Measurements from ENCODE around the gene P3H4. TPM values are rescaled to one million over a fixed set of nuclear protein-coding genes. Genes with fewer than 3 reads are reported as not detected.

P3H4 gene
- total and polyA plus RNA-seq, 11 donors, result 2.2 to 10.1 (median 5.3) TPM

- ATAC-seq (no peak), DNase-seq (no peak)
- Histone ChIP-seq H3K27ac (no peak overlapping the region), H3K36me3 (peaks cover 0 to 39% (median 36%) of the 10 kb centered on the region in 9 donors), H3K9me3 (no peaks in the 10 kb centered on the region), H3K27me3 (no peaks in the 10 kb centered on the region), H3K4me3 (no peak overlapping the region), H3K4me1 (no peaks in the 10 kb centered on the region)
- no peak for TF ChIP-seq POLR2A (IDR thresholded peaks at IDR 0.05)
- no peak for TF ChIP-seq CTCF (IDR thresholded peaks at IDR 0.05)
- intact Hi-C loops (cut with DNase I), result loop anchor here in 1 of 10 donors (10.0 kb wide), 1 partner anchor 61 kb away; no protein-coding TSS in a partner anchor
- 86 to 92% (median 90%) methylated on average over 5 to 7 of the region's 7 CpGs for WGBS, 4 donors
Measured at GRCh38 chr17:41823580-41823979, 11.8 kb upstream of the P3H4 start.

GRCh38 chr17:41823141-41823524 lies 11.4 kb upstream of the P3H4 start:
- no peak overlapping the region for H3K4me3 ChIP-seq
- ATAC-seq, result no peak
- WGBS, 4 donors, result 94 to 100% (median 98%) methylated on average over 1 of the region's 1 CpG
- no peak overlapping the region for H3K27ac ChIP-seq
- H3K9me3 ChIP-seq, result no peaks in the 10 kb centered on the region
- DNase-seq, result no peak
- TF ChIP-seq POLR2A (IDR thresholded peaks at IDR 0.05) (no peak), CTCF (IDR thresholded peaks at IDR 0.05) (no peak)
- no peaks in the 10 kb centered on the region for H3K27me3 ChIP-seq
- peaks cover 0 to 35% (median 31%) of the 10 kb centered on the region in 9 donors for H3K36me3 ChIP-seq
- H3K4me1 ChIP-seq, result no peaks in the 10 kb centered on the region
- intact Hi-C loops (cut with DNase I), result loop anchor here in 1 of 10 donors (10.0 kb wide), 1 partner anchor 62 kb away; no protein-coding TSS in a partner anchor

DNA sequence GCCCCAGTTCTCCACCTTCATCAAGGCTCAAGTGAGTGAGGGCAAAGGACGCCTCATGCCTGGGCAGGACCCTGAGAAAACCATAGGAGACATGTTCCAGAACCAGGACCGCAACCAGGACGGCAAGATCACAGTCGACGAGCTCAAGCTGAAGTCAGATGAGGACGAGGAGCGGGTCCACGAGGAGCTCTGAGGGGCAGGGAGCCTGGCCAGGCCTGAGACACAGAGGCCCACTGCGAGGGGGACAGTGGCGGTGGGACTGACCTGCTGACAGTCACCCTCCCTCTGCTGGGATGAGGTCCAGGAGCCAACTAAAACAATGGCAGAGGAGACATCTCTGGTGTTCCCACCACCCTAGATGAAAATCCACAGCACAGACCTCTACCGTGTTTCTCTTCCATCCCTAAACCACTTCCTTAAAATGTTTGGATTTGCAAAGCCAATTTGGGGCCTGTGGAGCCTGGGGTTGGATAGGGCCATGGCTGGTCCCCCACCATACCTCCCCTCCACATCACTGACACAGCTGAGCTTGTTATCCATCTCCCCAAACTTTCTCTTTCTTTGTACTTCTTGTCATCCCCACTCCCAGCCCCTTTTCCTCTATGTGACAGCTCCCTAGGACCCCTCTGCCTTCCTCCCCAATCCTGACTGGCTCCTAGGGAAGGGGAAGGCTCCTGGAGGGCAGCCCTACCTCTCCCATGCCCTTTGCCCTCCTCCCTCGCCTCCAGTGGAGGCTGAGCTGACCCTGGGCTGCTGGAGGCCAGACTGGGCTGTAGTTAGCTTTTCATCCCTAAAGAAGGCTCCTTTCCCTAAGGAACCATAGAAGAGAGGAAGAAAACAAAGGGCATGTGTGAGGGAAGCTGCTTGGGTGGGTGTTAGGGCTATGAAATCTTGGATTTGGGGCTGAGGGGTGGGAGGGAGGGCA lies 10.7 kb upstream of the P3H4 start:
- Histone ChIP-seq H3K4me3 (no peak overlapping the region), H3K9me3 (no peaks in the 10 kb centered on the region), H3K27me3 (no peaks in the 10 kb centered on the region), H3K36me3 (peaks cover 0 to 29% (median 25%) of the 10 kb centered on the region in 9 donors), H3K4me1 (no peaks in the 10 kb centered on the region), H3K27ac (no peak overlapping the region)
- intact Hi-C loops (cut with DNase I), result loop anchor here in 1 of 10 donors (10.0 kb wide), 1 partner anchor 62 kb away; no protein-coding TSS in a partner anchor
- 77 to 81% (median 80%) methylated on average over 12 of the region's 12 CpGs for WGBS, 4 donors
- ATAC-seq, result no peak
- TF ChIP-seq POLR2A (IDR thresholded peaks at IDR 0.05), result no peak
- no peak for TF ChIP-seq CTCF (IDR thresholded peaks at IDR 0.05)
- peak in 1 of 5 donors; percentile 6 for DNase-seq

- TF ChIP-seq CTCF (IDR thresholded peaks at IDR 0.05) (no peak), POLR2A (IDR thresholded peaks at IDR 0.05) (no peak)
- intact Hi-C loops (cut with DNase I), result loop anchor here in 1 of 10 donors (10.0 kb wide), 1 partner anchor 63 kb away; no protein-coding TSS in a partner anchor
- H3K27ac ChIP-seq, result no peak overlapping the region
- H3K4me1 ChIP-seq, result no peaks in the 10 kb centered on the region
- 87 to 91% (median 90%) methylated on average over 6 to 14 of the region's 14 CpGs for WGBS, 4 donors
- ATAC-seq (peak in 1 of 4 donors; percentile 3), DNase-seq (no peak)
- H3K9me3 ChIP-seq, result no peaks in the 10 kb centered on the region
- no peak overlapping the region for H3K4me3 ChIP-seq
- no peaks in the 10 kb centered on the region for H3K27me3 ChIP-seq
- H3K36me3 ChIP-seq, result peaks cover 0 to 23% (median 18%) of the 10 kb centered on the region in 9 donors
Measured at GRCh38 chr17:41821776-41822175, 10.0 kb upstream of the P3H4 start.
